ENCODE results near the gene PDZD7. TPM values are rescaled to one million over a fixed set of nuclear protein-coding genes. Genes with fewer than 3 reads are reported as not detected.

The PDZD7 gene
- polyA plus RNA-seq, 1 donor from 2014 or later = not detected

DNA sequence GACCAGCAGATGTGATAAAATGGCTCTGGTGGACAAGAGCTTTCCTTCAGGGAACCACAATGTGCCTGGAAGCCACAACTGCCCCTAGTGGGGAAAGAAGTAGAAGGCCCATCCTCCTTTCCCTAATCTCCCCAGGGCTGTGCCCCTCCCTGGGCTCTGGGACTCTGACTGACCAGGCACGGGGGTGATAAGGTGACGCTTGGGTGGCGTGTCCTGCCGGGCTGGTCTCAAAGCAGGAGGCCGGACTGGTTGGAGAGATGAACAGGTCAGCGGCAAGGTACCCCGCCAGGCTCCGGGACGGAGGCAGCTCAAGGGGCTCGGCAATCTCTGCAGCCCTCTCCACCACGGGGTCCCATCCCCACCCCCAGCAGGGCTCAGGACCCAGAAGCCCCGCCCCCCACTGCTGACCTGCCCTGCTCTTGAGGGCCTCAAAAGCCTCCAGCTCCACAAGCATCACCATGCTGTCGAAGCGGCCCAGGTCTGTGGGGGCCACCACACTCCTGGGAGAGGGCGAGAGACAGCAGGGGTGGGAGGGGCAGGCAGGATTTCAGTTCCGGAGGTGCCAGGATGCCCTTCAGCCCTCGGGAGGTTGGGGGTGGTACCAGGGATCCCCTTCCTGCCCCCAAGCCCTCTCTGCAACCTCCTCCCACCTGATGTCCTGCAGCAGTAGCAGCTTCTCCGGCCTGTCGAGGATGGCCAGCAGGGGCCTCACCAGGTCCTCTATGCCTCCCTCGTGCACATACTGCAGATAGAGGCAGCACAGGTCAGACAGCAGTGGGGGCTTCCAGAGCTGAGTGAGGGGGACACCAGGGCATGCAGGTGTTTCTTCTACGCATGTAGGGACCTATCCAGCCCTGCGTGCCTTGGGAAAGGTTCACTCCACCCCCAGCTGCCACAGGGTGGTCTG lies 19.2 kb downstream of the PDZD7 start:
- Mint-ChIP-seq H3K27me3 (peaks cover 13% of the 10 kb centered on the region), H3K27ac (no peak overlapping the region), H3K4me3 (no peak overlapping the region), H3K4me1 (peaks cover 0 to 10% (median 6%) of the 10 kb centered on the region in 3 donors), H3K36me3 (no peaks in the 10 kb centered on the region), H3K9me3 (no peaks in the 10 kb centered on the region)

GRCh38 chr10:101010329-101010728 lies 20.6 kb downstream of the PDZD7 start:
- Mint-ChIP-seq H3K27me3 (peaks cover 6% of the 10 kb centered on the region), H3K4me3 (no peak overlapping the region), H3K36me3 (no peaks in the 10 kb centered on the region), H3K9me3 (no peaks in the 10 kb centered on the region), H3K27ac (no peak overlapping the region), H3K4me1 (peaks cover 0 to 10% (median 6%) of the 10 kb centered on the region in 3 donors)

GRCh38 chr10:101008823-101009423 lies 22.0 kb downstream of the PDZD7 start:
- peak overlapping the region in 1 of 3 donors; percentile 77 for H3K27ac Mint-ChIP-seq
- no peaks in the 10 kb centered on the region for H3K36me3 Mint-ChIP-seq
- no peak overlapping the region for H3K4me3 Mint-ChIP-seq
- peaks cover 3% of the 10 kb centered on the region for H3K27me3 Mint-ChIP-seq
- peaks cover 0 to 7% (median 4%) of the 10 kb centered on the region in 3 donors for H3K4me1 Mint-ChIP-seq
- no peaks in the 10 kb centered on the region for H3K9me3 Mint-ChIP-seq

DNA sequence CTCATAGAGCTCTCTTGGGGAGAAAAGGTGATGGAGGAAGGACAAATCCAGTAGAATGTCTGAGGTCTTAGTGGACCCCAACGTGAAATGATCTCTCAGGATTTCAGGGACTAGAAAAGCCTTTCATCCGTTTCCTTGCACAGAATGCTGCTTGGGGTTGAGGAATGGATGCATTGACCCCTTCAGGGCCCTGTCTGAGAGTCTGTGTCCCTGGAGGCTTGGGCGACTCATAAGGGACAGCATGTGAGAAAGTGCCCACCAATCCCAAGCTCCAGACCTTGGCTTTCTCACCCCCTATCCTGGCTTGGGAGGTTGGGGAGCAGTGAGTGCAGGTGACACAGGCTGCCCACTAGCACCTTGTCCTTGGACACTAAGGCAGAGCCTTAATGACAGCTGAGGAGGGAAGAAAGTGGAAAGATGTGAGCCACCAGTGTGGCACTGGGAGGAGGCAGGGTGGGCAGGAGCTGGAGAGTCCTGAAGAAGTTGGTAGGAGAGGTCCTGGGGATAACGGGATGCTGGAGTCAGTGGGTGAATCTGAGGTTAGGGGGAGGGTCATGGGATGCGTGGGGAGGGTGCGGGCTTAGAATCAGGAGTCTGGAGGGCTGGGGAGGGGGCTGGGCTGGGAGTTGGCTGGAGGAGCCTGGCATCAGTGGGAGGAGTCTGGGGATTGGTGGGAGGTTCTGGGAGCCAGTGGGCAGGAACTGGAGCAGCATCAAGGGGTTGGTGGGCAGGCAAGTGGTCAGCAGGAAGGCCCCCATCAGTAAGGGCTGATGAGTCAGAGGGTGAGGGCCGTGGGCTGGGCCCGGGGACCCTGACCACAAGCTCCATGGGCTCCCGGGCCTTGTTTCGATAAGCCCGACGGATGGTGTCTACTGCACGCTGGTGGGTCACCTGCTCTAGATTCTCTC lies 22.8 kb downstream of the PDZD7 start:
- H3K4me1 Mint-ChIP-seq = peaks cover 0 to 5% (median 3%) of the 10 kb centered on the region in 3 donors
- H3K9me3 Mint-ChIP-seq = no peaks in the 10 kb centered on the region
- no peaks in the 10 kb centered on the region for H3K36me3 Mint-ChIP-seq
- H3K27ac Mint-ChIP-seq = no peak overlapping the region
- H3K27me3 Mint-ChIP-seq = peaks cover under 1% of the 10 kb centered on the region
- no peak overlapping the region for H3K4me3 Mint-ChIP-seq

GRCh38 chr10:101007099-101007711 lies 23.7 kb downstream of the PDZD7 start:
- H3K9me3 Mint-ChIP-seq = no peaks in the 10 kb centered on the region
- no peaks in the 10 kb centered on the region for H3K36me3 Mint-ChIP-seq
- no peaks in the 10 kb centered on the region for H3K27me3 Mint-ChIP-seq

DNA sequence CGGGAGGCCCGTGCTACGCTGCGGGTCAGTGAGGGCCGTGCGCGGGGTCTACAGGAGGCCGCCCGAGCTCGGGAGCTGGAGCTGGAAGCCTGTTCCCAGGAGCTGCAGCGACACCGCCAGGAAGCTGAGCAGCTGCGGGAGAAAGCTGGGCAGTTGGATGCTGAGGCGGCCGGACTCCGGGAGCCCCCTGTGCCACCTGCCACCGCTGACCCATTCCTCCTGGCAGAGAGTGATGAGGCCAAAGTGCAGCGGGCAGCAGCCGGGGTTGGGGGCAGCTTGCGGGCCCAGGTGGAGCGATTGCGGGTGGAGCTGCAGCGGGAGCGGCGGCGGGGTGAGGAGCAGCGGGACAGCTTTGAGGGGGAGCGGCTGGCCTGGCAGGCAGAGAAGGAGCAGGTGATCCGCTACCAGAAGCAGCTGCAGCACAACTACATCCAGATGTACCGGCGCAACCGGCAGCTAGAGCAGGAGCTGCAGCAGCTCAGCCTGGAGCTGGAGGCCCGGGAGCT lies 24.3 kb downstream of the PDZD7 start:
- Mint-ChIP-seq H3K36me3 (no peaks in the 10 kb centered on the region), H3K4me3 (no peak overlapping the region), H3K9me3 (no peaks in the 10 kb centered on the region), H3K4me1 (no peaks in the 10 kb centered on the region), H3K27me3 (no peaks in the 10 kb centered on the region), H3K27ac (no peak overlapping the region)

More at GRCh38 chr10:101007099-101007711, 23.7 kb downstream of the PDZD7 start:
- Mint-ChIP-seq H3K4me1 (no peaks in the 10 kb centered on the region), H3K27ac (no peak overlapping the region), H3K4me3 (no peak overlapping the region)

DNA sequence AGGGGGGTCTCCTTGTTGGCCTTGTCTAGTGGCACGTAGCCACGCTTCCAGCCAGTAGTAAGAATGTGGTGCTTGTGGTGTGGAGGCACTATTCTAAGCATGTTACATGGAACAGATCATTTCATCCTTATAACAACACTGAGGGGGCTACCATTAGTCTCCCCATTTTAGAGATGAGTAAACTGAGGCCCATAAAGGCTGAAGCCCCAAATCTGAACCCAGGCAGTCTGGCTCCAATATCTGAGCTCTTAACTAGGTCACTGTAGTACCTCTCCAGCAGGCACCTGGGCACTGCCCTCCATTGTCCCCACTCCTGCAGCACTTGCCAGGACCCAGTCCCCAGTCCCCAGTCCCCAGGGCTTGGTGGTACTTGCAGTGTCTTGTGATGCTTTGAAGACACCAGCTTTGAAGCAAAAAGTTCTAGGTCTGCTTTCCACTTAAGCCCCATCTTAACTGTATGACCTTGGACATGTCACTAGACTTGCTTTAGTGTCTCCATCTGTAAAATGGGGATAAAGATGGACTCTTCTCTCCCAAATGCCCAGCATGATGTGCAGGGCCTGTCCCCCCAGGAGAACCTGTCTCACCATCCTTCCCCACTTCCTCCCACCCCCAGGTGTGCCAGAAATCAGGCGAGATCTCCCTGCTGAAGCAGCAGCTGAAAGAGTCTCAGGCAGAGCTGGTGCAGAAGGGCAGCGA lies 24.9 kb downstream of the PDZD7 start:
- Mint-ChIP-seq H3K36me3 (no peaks in the 10 kb centered on the region), H3K4me3 (no peak overlapping the region), H3K4me1 (peaks cover under 1 to 3% (median 3%) of the 10 kb centered on the region in 3 donors), H3K27ac (no peak overlapping the region), H3K9me3 (no peaks in the 10 kb centered on the region), H3K27me3 (no peaks in the 10 kb centered on the region)

- H3K27ac Mint-ChIP-seq = no peak overlapping the region
- no peak overlapping the region for H3K4me3 Mint-ChIP-seq
- no peaks in the 10 kb centered on the region for H3K9me3 Mint-ChIP-seq
- H3K36me3 Mint-ChIP-seq = no peaks in the 10 kb centered on the region
- no peaks in the 10 kb centered on the region for H3K27me3 Mint-ChIP-seq
- peaks cover 3 to 5% (median 4%) of the 10 kb centered on the region in 3 donors for H3K4me1 Mint-ChIP-seq
These were observed 25.6 kb downstream of the PDZD7 start for GRCh38 chr10:101005361-101005760.

- Mint-ChIP-seq H3K36me3 (no peaks in the 10 kb centered on the region), H3K4me3 (no peak overlapping the region), H3K27ac (no peak overlapping the region), H3K4me1 (peaks cover 6% of the 10 kb centered on the region in 3 donors), H3K27me3 (no peaks in the 10 kb centered on the region), H3K9me3 (no peaks in the 10 kb centered on the region)
These were observed 27.2 kb downstream of the PDZD7 start for GRCh38 chr10:101003639-101004206.

GRCh38 chr10:101002456-101002855 lies 28.5 kb downstream of the PDZD7 start:
- no peaks in the 10 kb centered on the region for H3K27me3 Mint-ChIP-seq
- peak overlapping the region in 1 of 4 donors; percentile 28 for H3K4me3 Mint-ChIP-seq
- H3K36me3 Mint-ChIP-seq = no peaks in the 10 kb centered on the region
- H3K27ac Mint-ChIP-seq = no peak overlapping the region
- no peaks in the 10 kb centered on the region for H3K9me3 Mint-ChIP-seq
- H3K4me1 Mint-ChIP-seq = peaks cover 9 to 10% (median 9%) of the 10 kb centered on the region in 3 donors

GRCh38 chr10:101001659-101002035 lies 29.3 kb downstream of the PDZD7 start:
- Mint-ChIP-seq H3K36me3 (no peaks in the 10 kb centered on the region), H3K4me3 (peak overlapping the region in 1 of 4 donors; percentile 28), H3K4me1 (peaks cover 9 to 10% (median 9%) of the 10 kb centered on the region in 3 donors), H3K9me3 (no peaks in the 10 kb centered on the region), H3K27me3 (no peaks in the 10 kb centered on the region), H3K27ac (peak overlapping the region in 1 of 3 donors; percentile 4)

GRCh38 chr10:101000915-101001658 lies 29.8 kb downstream of the PDZD7 start:
- H3K36me3 Mint-ChIP-seq = no peaks in the 10 kb centered on the region
- no peaks in the 10 kb centered on the region for H3K9me3 Mint-ChIP-seq
- peak overlapping the region; percentile 65 to 85 (median 77) for H3K4me3 Mint-ChIP-seq
- no peaks in the 10 kb centered on the region for H3K27me3 Mint-ChIP-seq
- peak overlapping the region in 2 of 3 donors; percentile 4 to 54 for H3K27ac Mint-ChIP-seq
- peaks cover 13 to 16% (median 15%) of the 10 kb centered on the region in 3 donors for H3K4me1 Mint-ChIP-seq

Data from IgD-negative memory B cell (primary cell).